ENCODE measurements around the gene NDUFA9. TPM values are rescaled to one million over a fixed set of nuclear protein-coding genes. Genes with fewer than 3 reads are reported as not detected.

Gene NDUFA9
- total RNA-seq: 100 to 1,000 TPM; 118 to 130 TPM

- Mint-ChIP-seq H3K27ac (peak within 1 kb of the TSS; percentile 78 to 99), H3K36me3 (peaks cover 8 to 16% of the 10 kb centered on the region in 2 donors), H3K9me3 (no peaks in the 10 kb centered on the region)
- peak; percentile 72 to 82 for DNase-seq (ENCODE audit: low spot score in 2 of 2)
- ATAC-seq: peak; percentile 91 to 96
Observed at GRCh38 chr12:4648501-4649357, at the start of gene NDUFA9, which contains the start of gene AKAP3. TSS of gene NDUFA9 (plus strand) at chr12:4649114. CDS start at chr12:4649127, 13 bp downstream. TSS of gene AKAP3 (minus strand) at chr12:4649051. CDS start at chr12:4638196, 10,855 bp downstream.

GRCh38 chr12:4603421-4603820, 45.5 kb upstream of the NDUFA9 start:
- Mint-ChIP-seq H3K9me3 (no peaks in the 10 kb centered on the region), H3K36me3 (peaks cover 0 to 6% of the 10 kb centered on the region in 2 donors), H3K27ac (no peak overlapping the region)
- ATAC-seq (no peak), DNase-seq (ENCODE audit: low spot score in 2 of 2) (no peak)

GRCh38 chr12:4603946-4604345, 45.0 kb upstream of the NDUFA9 start:
- H3K36me3 Mint-ChIP-seq: peaks cover 0 to 6% of the 10 kb centered on the region in 2 donors
- no peak for ATAC-seq
- H3K9me3 Mint-ChIP-seq: no peaks in the 10 kb centered on the region
- H3K27ac Mint-ChIP-seq: no peak overlapping the region
- no peak for DNase-seq (ENCODE audit: low spot score in 2 of 2)

GRCh38 chr12:4604684-4605193, 44.2 kb upstream of the NDUFA9 start:
- H3K27ac Mint-ChIP-seq: peak overlapping the region; percentile 87 to 90
- peak; percentile 81 to 85 for DNase-seq (ENCODE audit: low spot score in 2 of 2)
- ATAC-seq: peak; percentile 94 to 97
- peaks cover 0 to 6% of the 10 kb centered on the region in 2 donors for H3K36me3 Mint-ChIP-seq
- no peaks in the 10 kb centered on the region for H3K9me3 Mint-ChIP-seq

GRCh38 chr12:4607056-4607455, 41.9 kb upstream of the NDUFA9 start:
- Mint-ChIP-seq H3K27ac (peak overlapping the region in 1 of 2 donors; percentile 44), H3K9me3 (no peaks in the 10 kb centered on the region), H3K36me3 (peaks cover 0 to 6% of the 10 kb centered on the region in 2 donors)
- DNase-seq (ENCODE audit: low spot score in 2 of 2) (no peak), ATAC-seq (no peak)

GRCh38 chr12:4609071-4609470, 39.8 kb upstream of the NDUFA9 start:
- Mint-ChIP-seq H3K36me3 (peaks cover 0 to 6% of the 10 kb centered on the region in 2 donors), H3K9me3 (no peaks in the 10 kb centered on the region), H3K27ac (no peak overlapping the region)
- ATAC-seq (no peak), DNase-seq (ENCODE audit: low spot score in 2 of 2) (no peak)

- H3K36me3 Mint-ChIP-seq: no peaks in the 10 kb centered on the region
- no peak for DNase-seq (ENCODE audit: low spot score in 2 of 2)
- no peaks in the 10 kb centered on the region for H3K9me3 Mint-ChIP-seq
- no peak for ATAC-seq
- H3K27ac Mint-ChIP-seq: no peak overlapping the region
Observed at GRCh38 chr12:4610481-4610880, 38.4 kb upstream of the NDUFA9 start.

- Mint-ChIP-seq H3K9me3 (no peaks in the 10 kb centered on the region), H3K27ac (no peak overlapping the region), H3K36me3 (no peaks in the 10 kb centered on the region)
- DNase-seq (ENCODE audit: low spot score in 2 of 2): no peak
- no peak for ATAC-seq
Observed at GRCh38 chr12:4615667-4616066, 33.2 kb upstream of the NDUFA9 start.

- Mint-ChIP-seq H3K9me3 (no peaks in the 10 kb centered on the region), H3K36me3 (no peaks in the 10 kb centered on the region), H3K27ac (no peak overlapping the region)
- DNase-seq (ENCODE audit: low spot score in 2 of 2) (no peak), ATAC-seq (no peak)
Observed at GRCh38 chr12:4621511-4621910, 27.4 kb upstream of the NDUFA9 start.

- Mint-ChIP-seq H3K27ac (no peak overlapping the region), H3K36me3 (no peaks in the 10 kb centered on the region), H3K9me3 (no peaks in the 10 kb centered on the region)
- DNase-seq (ENCODE audit: low spot score in 2 of 2): no peak
- no peak for ATAC-seq
Observed at GRCh38 chr12:4626543-4626942, 22.4 kb upstream of the NDUFA9 start.

GRCh38 chr12:4628406-4628805, 20.5 kb upstream of the NDUFA9 start:
- no peak for ATAC-seq
- Mint-ChIP-seq H3K9me3 (no peaks in the 10 kb centered on the region), H3K27ac (peak overlapping the region in 1 of 2 donors; percentile 51), H3K36me3 (no peaks in the 10 kb centered on the region)
- no peak for DNase-seq (ENCODE audit: low spot score in 2 of 2)

- no peak overlapping the region for H3K27ac Mint-ChIP-seq
- ATAC-seq: no peak
Observed at GRCh38 chr12:4630262-4630661, 18.7 kb upstream of the NDUFA9 start.

GRCh38 chr12:4643747-4644146, 5.2 kb upstream of the NDUFA9 start:
- Mint-ChIP-seq H3K36me3 (peaks cover 0 to 3% of the 10 kb centered on the region in 2 donors), H3K27ac (no peak overlapping the region), H3K9me3 (no peaks in the 10 kb centered on the region)
- no peak for DNase-seq (ENCODE audit: low spot score in 2 of 2)
- no peak for ATAC-seq

More at GRCh38 chr12:4630262-4630661, 18.7 kb upstream of the NDUFA9 start:
- no peak for DNase-seq (ENCODE audit: low spot score in 2 of 2)
- H3K9me3 Mint-ChIP-seq: no peaks in the 10 kb centered on the region
- no peaks in the 10 kb centered on the region for H3K36me3 Mint-ChIP-seq

- Mint-ChIP-seq H3K27ac (no peak overlapping the region), H3K36me3 (peaks cover 8 to 16% of the 10 kb centered on the region in 2 donors), H3K9me3 (no peaks in the 10 kb centered on the region)
- DNase-seq (ENCODE audit: low spot score in 2 of 2) (no peak), ATAC-seq (no peak)
Observed at GRCh38 chr12:4645023-4645422, 3.9 kb upstream of the NDUFA9 start.

GRCh38 chr12:4648104-4648500, 812 bp upstream of the NDUFA9 start:
- DNase-seq (ENCODE audit: low spot score in 2 of 2): no peak
- Mint-ChIP-seq H3K9me3 (no peaks in the 10 kb centered on the region), H3K27ac (peak overlapping the region in 1 of 2 donors; percentile 99), H3K36me3 (peaks cover 8 to 16% of the 10 kb centered on the region in 2 donors)
- ATAC-seq: peak in 1 of 2 donors; percentile 1

- Mint-ChIP-seq H3K9me3 (no peaks in the 10 kb centered on the region), H3K27ac (peak overlapping the region; percentile 78 to 99), H3K36me3 (peaks cover 8 to 16% of the 10 kb centered on the region in 2 donors)
- ATAC-seq (no peak), DNase-seq (ENCODE audit: low spot score in 2 of 2) (no peak)
Observed at GRCh38 chr12:4649358-4649661, 396 bp downstream of the NDUFA9 start.

- no peaks in the 10 kb centered on the region for H3K9me3 Mint-ChIP-seq
- DNase-seq (ENCODE audit: low spot score in 2 of 2) (no peak), ATAC-seq (no peak)
- H3K27ac Mint-ChIP-seq: no peak overlapping the region
- peaks cover 8 to 16% of the 10 kb centered on the region in 2 donors for H3K36me3 Mint-ChIP-seq
Observed at GRCh38 chr12:4653257-4653656, 4.3 kb downstream of the NDUFA9 start.

GRCh38 chr12:4653691-4654090, 4.8 kb downstream of the NDUFA9 start:
- no peaks in the 10 kb centered on the region for H3K9me3 Mint-ChIP-seq

More at GRCh38 chr12:4653691-4654090, 4.8 kb downstream of the NDUFA9 start:
- peaks cover 8 to 13% of the 10 kb centered on the region in 2 donors for H3K36me3 Mint-ChIP-seq
- H3K27ac Mint-ChIP-seq: no peak overlapping the region
- DNase-seq (ENCODE audit: low spot score in 2 of 2): no peak
- ATAC-seq: no peak
